K562 (cell line): Measurements from ENCODE around the gene PPP1R2C. TPM values are rescaled to one million over a fixed set of nuclear protein-coding genes. Genes with fewer than 3 reads are reported as not detected.
A peak's percentile ranks its signal among the peaks of the same experiment; 100 is the strongest.

ENCODE experiments used
- ATAC-seq: fragments of 200-7000 bp; cut with Tn5 transposase; 3 replicates; pipeline ENCODE4 v1.9.1; 2020; ENCODE audit warnings: moderate library complexity
- BruUV-seq: library from RNA; stranded (reverse); fragments of 400-500 nt; replicated peaks from 2 replicates; lab custom pipeline; 2021; lab: Mats Ljungman, UMichigan
- CTCF ChIA-PET: fragments of 300-600 bp; formaldehyde crosslinking; extraction: SDS; loops from one replicate; lab custom pipeline; 2021; ENCODE audit warnings: low intra/inter-chr PET ratio; lab: Yijun Ruan, JAX
- POLR2A ChIA-PET: fragments of 300-600, 350-650 bp; sonication (Branson Sonifier 250); formaldehyde crosslinking; extraction: SDS; loops from one replicate; lab custom pipeline; 2021; ENCODE audit warnings: antibody characterized with exemption, inconsistent platforms; lab: Yijun Ruan, JAX
- DNase-seq, 4 experiments: peaks; one replicate each; pipeline versions ENCODE4 v3.0.0 to v3.0.0-alpha.2; 2011 to 2018; ENCODE audit warnings: low spot score in 3 of 4, mixed read lengths in 3 of 4; ENCODE audit errors: extremely low read depth in 1 of 4
- FAIRE-seq: peaks from 2 replicates; lab custom pipeline; 2011; peaks lifted over from hg19 to GRCh38; lab: Jason Lieb, UNC
- H2AFZ ChIP-seq: 2 replicates; pipeline ENCODE4 v1.6.0; 2011; ENCODE audit warnings: low read depth, low read length, control low read depth, inconsistent platforms
- H3K27ac ChIP-seq: fragments of 200-600 bp; 3 replicates; pipeline ENCODE4 v1.8.0; 2011; ENCODE audit warnings: low read depth, mild to moderate bottlenecking, control low read depth, inconsistent platforms, low read length, moderate library complexity, mixed read lengths; ENCODE audit errors: extremely low read depth
- H3K27me3 ChIP-seq, 2 experiments: fragments of 300-600 bp in 1 of 2; 2 replicates in 1 of 2; 3 replicates in 1 of 2; pipeline versions ENCODE4 v1.6.0 to v1.8.0; 2011; ENCODE audit warnings: inconsistent platforms in 2 of 2, low read length in 2 of 2, mild to moderate bottlenecking in 1 of 2, mixed read lengths in 1 of 2, moderate library complexity in 1 of 2; ENCODE audit not compliant: control insufficient read depth in 2 of 2, insufficient read depth in 2 of 2
- H3K36me3 ChIP-seq: fragments of 300-600 bp; 3 replicates; pipeline ENCODE4 v1.8.0; 2011; ENCODE audit warnings: mild to moderate bottlenecking, low read length, inconsistent platforms; ENCODE audit not compliant: control insufficient read depth, insufficient read depth
- H3K4me1 ChIP-seq, 2 experiments: fragments of 200-600 bp in 1 of 2; replicated peaks in 1 of 2; 2 replicates in 1 of 2; 3 replicates in 1 of 2; pipeline versions ENCODE4 v1.5.1 to v1.8.0; 2011; ENCODE audit warnings: inconsistent platforms in 2 of 2, low read length in 2 of 2, mild to moderate bottlenecking in 1 of 2, mixed read lengths in 1 of 2, moderate library complexity in 1 of 2; ENCODE audit not compliant: control insufficient read depth in 2 of 2, insufficient read depth in 2 of 2
- H3K4me2 ChIP-seq: 2 replicates; pipeline ENCODE4 v1.6.1; 2011; ENCODE audit warnings: low read length, control low read depth, inconsistent platforms, mixed read lengths; ENCODE audit not compliant: insufficient read depth
- H3K4me3 ChIP-seq: fragments of 200-600 bp; sonication (generic), shearing (Covaris generic); 2 replicates; pipeline ENCODE4 v1.5.1; 2016; ENCODE audit warnings: control low read depth, inconsistent platforms
- H3K79me2 ChIP-seq: fragments of 200-600 bp; 3 replicates; pipeline ENCODE4 v1.8.0; 2011; ENCODE audit warnings: low read length, inconsistent platforms; ENCODE audit not compliant: control insufficient read depth, insufficient read depth
- H3K9ac ChIP-seq, 2 experiments: 2 replicates each; pipeline versions ENCODE4 v1.6.0 to v1.6.1; 2011; ENCODE audit warnings: low read depth in 2 of 2, low read length in 2 of 2, control low read depth in 1 of 2, inconsistent platforms in 1 of 2, mild to moderate bottlenecking in 1 of 2, mixed read lengths in 1 of 2; ENCODE audit not compliant: insufficient read depth in 1 of 2
- H3K9me1 ChIP-seq: one replicate; pipeline ENCODE4 v1.6.0; 2011; ENCODE audit warnings: inconsistent platforms, mild to moderate bottlenecking, low read length, moderate library complexity; ENCODE audit not compliant: control insufficient read depth, insufficient read depth
- H3K9me3 ChIP-seq: replicated peaks from 2 replicates; pipeline ENCODE4 v1.5.1; 2011; ENCODE audit warnings: low read depth, low read length, inconsistent platforms; ENCODE audit not compliant: control insufficient read depth, insufficient read depth
- H4K20me1 ChIP-seq: replicated peaks from 2 replicates; pipeline ENCODE4 v1.6.1; 2011; ENCODE audit warnings: low read length, inconsistent platforms, mixed read lengths; ENCODE audit not compliant: control insufficient read depth, insufficient read depth
- BCL6 ChIP-seq: fragments of 250-450 bp; sonication (Bioruptor Pico); IDR thresholded peaks from 2 replicates; pipeline ENCODE4 v1.4.0; 2020
- CCAR2 ChIP-seq: fragments of 200-400 bp; formaldehyde crosslinking; IDR thresholded peaks from 2 replicates; pipeline ENCODE4 v1.6.1; 2017; ENCODE audit warnings: mild to moderate bottlenecking, low read depth, low read length
- CREB1 ChIP-seq, 2 experiments: sonication (generic) in 1 of 2; formaldehyde crosslinking in 1 of 2; IDR thresholded peaks; 2 replicates each; pipeline versions ENCODE4 v1.6.1 to v1.8.0; 2012 to 2022; ENCODE audit warnings: inconsistent platforms in 1 of 2, mild to moderate bottlenecking in 1 of 2, missing genetic modification reagents in 1 of 2, moderate library complexity in 1 of 2
- HNRNPK ChIP-seq: fragments of 200-400 bp; formaldehyde crosslinking; IDR thresholded peaks from one replicate; pipeline ENCODE4 v1.6.1; 2018; ENCODE audit warnings: mild to moderate bottlenecking, low read depth, low read length; ENCODE audit not compliant: poor library complexity, severe bottlenecking
- PBX2 ChIP-seq, 2 experiments: IDR thresholded peaks in 1 of 2; conservative IDR thresholded peaks in 1 of 2; 2 replicates each; pipeline ENCODE4 v1.6.1; 2016; ENCODE audit warnings: low read depth in 2 of 2, mild to moderate bottlenecking in 1 of 2, missing compliant biosample characterization in 1 of 2, missing genetic modification characterization in 1 of 2, moderate library complexity in 1 of 2
- PKNOX1 ChIP-seq: fragments of 450-650 bp; IDR thresholded peaks from 2 replicates; pipeline ENCODE4 v1.6.1; 2016
- SIX5 ChIP-seq, 2 experiments: IDR thresholded peaks; 2 replicates each; pipeline ENCODE4 v1.6.1; 2011; ENCODE audit warnings: low read length in 2 of 2, borderline replicate concordance in 1 of 2, low read depth in 1 of 2, mild to moderate bottlenecking in 1 of 2, moderate library complexity in 1 of 2; ENCODE audit not compliant: insufficient read depth in 1 of 2
- ZBTB8A ChIP-seq: fragments of 450-650 bp; IDR thresholded peaks from 2 replicates; pipeline ENCODE4 v1.6.1; 2018; ENCODE audit warnings: mild to moderate bottlenecking, moderate library complexity; ENCODE audit not compliant: partially characterized antibody
- in situ Hi-C: fragments of 300-500 bp; cut with MboI; formaldehyde crosslinking; loops from 4 replicates; pipeline ENCODE4 v1.15.0; 2018; ENCODE audit warnings: inconsistent platforms, mixed read lengths
- intact Hi-C: fragments of 100-400 bp; cut with micrococcal nuclease; formaldehyde crosslinking; loops from 2 replicates; pipeline ENCODE4 v1.14.2; 2022
- polyA plus RNA-seq, 8 experiments: library from polyadenylated mRNA; depleted of rRNA in 4 of 8; stranded (reverse) in 5 of 8; unstranded in 3 of 8; fragments of >200 nt; fragmentation: Nextera tagmentation in 2 of 8; fragmentation: Illumina TruSeq in 1 of 8; extraction: Ambion mirVana in 2 of 8; extraction: Trizol in 1 of 8; gene quantifications; 2 replicates each; pipeline versions ENCODE4 v1.2.1 to v1.2.3, GENCODE V29; 2011 to 2014; ENCODE audit warnings: inconsistent platforms in 1 of 8, missing spikeins in 1 of 8
- total RNA-seq, 7 experiments: library from RNA; depleted of rRNA in 6 of 7; stranded (reverse); fragments of >200 nt in 6 of 7; fragmentation: Illumina TruSeq in 2 of 7; extraction: Trizol in 2 of 7; gene quantifications; 2 replicates each; pipeline versions ENCODE4 v1.2.1 to v1.2.3, GENCODE V29; 2011 to 2021; ENCODE audit warnings: low replicate concordance in 1 of 7
- TF ChIP-seq, protein P1 (sequence below): fragments of 250-450 bp; sonication (Bioruptor Pico); IDR thresholded peaks from 2 replicates; pipeline ENCODE4 v1.5.0; 2021

The PPP1R2C gene
- total and polyA plus RNA-seq, 9 of the 15 experiments (the other 6 are each of a cell fraction or from before 2014, with no cell fraction given): not detected

DNA sequence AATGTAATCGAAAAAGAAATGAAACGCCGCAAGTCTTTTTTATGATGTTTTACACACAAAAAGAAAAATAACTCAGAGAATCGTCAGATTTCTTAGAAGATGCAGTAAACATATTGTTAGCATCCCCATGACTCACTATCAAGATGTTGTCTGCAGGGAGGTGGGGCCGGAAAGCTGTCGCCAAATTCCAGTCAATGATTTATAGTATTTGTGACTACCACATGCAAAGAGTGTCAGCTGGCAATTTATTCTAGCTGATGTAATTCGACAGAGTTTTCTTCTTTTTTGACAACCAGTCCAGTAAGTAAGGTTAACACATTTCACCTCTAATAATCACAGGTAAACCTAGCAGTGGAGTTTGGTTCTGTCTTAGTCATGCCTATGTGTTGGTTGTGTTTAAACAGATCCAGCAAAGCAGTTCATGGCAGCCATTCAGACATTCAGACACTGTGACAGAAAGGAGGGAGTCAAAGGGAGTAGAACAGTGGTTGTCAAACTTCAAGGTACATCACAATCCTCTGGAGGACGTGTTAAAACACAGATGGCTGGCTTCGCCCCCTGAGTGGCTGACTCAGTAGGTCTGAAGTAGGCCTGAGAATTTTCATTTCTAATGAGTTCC, 19.8 kb upstream of the PPP1R2C start (continued):
- TF ChIP-seq BCL6 (no peak), PKNOX1 (peak; percentile 47; the same call in 1 of the 2 replicates), CCAR2 (no peak), PBX2 (CRISPR knock-in tag; IDR thresholded peaks at IDR 0.05; ENCODE audit: low read depth) (no peak), PBX2 (tag; conservative IDR thresholded peaks at IDR 0.05; ENCODE audit: low read depth) (peak; percentile 61), ZBTB8A (no peak), SIX5 (IDR thresholded peaks at IDR 0.05; ENCODE audit: borderline replicate concordance in 1 of 2, insufficient read depth in 1 of 2, low read depth in 1 of 2, low read length in 2 of 2) (no peak)

GRCh38 chrX:42783451-42783850, 5.5 kb upstream of the PPP1R2C start:
- ChIA-PET POLR2A (no interaction called here), CTCF (no interaction called here)
- H3K27ac ChIP-seq: no peak overlapping the region
- no peaks in the 10 kb centered on the region for H3K9me3 ChIP-seq
- no peaks in the 10 kb centered on the region for H3K79me2 ChIP-seq
- ATAC-seq (no peak), FAIRE-seq (no peak), DNase-seq (no peak)
- in situ Hi-C loops: no loop called here
- no peaks in the 10 kb centered on the region for H3K9me1 ChIP-seq
- H4K20me1 ChIP-seq: no peaks in the 10 kb centered on the region
- no peaks in the 10 kb centered on the region for H3K4me1 ChIP-seq
- no peaks in the 10 kb centered on the region for H3K36me3 ChIP-seq
- no peak overlapping the region for H2AFZ ChIP-seq
- intact Hi-C loops: no loop called here
- no peak overlapping the region for H3K9ac ChIP-seq
- H3K4me3 ChIP-seq: no peak overlapping the region
- H3K4me2 ChIP-seq: no peak overlapping the region
- no peaks in the 10 kb centered on the region for H3K27me3 ChIP-seq
- no TSS peak for BruUV-seq
- no peak for TF ChIP-seq HNRNPK
- TF ChIP-seq, protein P1, sequence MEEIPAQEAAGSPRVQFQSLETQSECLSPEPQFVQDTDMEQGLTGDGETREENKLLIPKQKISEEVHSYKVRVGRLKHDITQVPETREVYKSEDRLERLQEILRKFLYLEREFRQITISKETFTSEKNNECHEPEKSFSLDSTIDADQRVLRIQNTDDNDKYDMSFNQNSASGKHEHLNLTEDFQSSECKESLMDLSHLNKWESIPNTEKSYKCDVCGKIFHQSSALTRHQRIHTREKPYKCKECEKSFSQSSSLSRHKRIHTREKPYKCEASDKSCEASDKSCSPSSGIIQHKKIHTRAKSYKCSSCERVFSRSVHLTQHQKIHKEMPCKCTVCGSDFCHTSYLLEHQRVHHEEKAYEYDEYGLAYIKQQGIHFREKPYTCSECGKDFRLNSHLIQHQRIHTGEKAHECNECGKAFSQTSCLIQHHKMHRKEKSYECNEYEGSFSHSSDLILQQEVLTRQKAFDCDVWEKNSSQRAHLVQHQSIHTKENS (CRISPR knock-in tag): no peak
- TF ChIP-seq CREB1 (IDR thresholded peaks at IDR 0.05): no peak
- no peak for TF ChIP-seq CREB1 (CRISPR knock-in tag; IDR thresholded peaks at IDR 0.05)
